ENCODE data around the gene KCNIP3. TPM values are rescaled to one million over a fixed set of nuclear protein-coding genes. Genes with fewer than 3 reads are reported as not detected.

KCNIP3 gene
- total RNA-seq, 2 experiments from 2014 or later: not detected

DNA sequence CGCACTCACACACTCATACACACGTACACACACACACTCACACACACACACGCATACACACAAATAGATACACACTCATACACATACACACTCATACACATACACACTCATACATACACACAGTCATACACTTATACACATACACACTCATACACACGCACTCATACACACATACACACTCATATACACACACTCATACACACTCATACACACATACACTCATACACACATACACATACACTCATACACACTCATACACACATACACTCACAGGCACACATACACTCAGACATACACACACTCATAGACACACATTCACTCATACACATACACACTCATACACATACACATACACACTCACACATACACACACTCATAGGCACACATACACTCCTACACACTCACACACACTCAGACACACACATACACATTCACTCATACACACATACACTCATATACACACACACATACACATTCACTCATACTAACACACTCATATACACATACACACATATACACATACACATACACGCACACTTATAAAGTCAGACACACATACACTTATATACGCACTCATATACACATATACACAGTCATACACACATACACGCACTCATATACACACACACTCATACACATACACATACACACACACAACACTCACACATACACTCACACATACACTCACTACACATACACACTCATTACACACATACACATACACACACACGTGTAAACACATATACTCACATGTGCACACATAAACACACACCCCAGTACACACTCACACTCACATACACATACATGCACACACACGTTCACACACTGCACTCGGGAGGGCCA, 28.7 kb downstream of the KCNIP3 start:
- POLR2A ChIA-PET: no interaction called here
- CTCF ChIA-PET: no interaction called here

DNA sequence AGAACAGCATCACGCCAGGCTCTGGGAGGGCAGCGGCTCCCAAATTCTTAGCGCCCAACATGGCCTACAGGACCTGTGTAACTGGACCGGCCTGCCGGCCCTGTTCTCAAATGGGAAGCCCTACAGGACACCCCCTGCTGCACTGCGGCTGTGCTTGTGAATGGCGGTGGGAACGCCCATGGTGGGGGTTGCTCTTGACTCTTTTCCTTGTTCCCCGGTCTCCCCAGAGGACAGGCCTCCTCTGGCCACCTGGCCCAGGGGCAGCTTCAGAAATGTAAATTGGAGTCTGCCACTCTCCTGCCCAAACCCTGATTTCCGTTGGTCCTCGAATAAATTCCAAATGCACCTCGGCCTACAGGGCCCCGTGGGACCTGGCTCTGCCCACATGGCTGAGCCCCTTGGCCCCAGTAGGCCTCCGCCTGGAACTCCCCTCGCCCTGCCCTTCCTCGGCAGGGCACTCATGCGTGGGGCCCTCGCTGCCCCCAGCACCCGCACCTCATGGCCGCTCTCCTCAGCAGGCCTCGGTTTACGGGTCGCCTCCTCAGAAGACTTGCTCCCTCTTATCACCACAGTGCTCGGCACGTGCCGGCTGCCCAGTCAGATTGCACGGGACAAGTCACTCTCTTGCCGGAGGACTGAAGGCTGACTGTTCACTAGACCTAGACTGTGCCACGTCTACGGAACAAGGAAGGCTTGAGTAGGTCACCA, 29.4 kb downstream of the KCNIP3 start:
- ChIA-PET POLR2A (no interaction called here), CTCF (no interaction called here)

DNA sequence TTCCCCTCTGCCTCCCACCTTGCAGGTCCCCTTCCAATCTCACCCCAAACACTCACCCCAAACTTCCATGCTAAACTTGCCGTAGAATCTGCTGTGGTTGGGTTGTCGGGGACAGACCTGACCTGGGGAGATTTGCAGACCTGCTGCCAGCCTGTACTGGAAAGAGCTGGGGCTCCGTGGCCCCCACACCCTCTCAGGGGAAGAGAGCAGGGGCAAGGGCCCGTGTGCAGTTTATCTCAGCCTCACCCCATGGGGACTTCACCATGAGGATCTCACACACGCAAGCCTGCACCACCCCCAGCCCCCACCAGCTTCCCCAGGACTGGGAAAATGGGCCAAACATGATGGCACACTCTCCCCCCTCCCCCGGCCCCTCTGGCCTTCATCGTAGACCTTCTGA, 30.7 kb downstream of the KCNIP3 start:
- POLR2A ChIA-PET: no interaction called here
- CTCF ChIA-PET: no interaction called here

DNA sequence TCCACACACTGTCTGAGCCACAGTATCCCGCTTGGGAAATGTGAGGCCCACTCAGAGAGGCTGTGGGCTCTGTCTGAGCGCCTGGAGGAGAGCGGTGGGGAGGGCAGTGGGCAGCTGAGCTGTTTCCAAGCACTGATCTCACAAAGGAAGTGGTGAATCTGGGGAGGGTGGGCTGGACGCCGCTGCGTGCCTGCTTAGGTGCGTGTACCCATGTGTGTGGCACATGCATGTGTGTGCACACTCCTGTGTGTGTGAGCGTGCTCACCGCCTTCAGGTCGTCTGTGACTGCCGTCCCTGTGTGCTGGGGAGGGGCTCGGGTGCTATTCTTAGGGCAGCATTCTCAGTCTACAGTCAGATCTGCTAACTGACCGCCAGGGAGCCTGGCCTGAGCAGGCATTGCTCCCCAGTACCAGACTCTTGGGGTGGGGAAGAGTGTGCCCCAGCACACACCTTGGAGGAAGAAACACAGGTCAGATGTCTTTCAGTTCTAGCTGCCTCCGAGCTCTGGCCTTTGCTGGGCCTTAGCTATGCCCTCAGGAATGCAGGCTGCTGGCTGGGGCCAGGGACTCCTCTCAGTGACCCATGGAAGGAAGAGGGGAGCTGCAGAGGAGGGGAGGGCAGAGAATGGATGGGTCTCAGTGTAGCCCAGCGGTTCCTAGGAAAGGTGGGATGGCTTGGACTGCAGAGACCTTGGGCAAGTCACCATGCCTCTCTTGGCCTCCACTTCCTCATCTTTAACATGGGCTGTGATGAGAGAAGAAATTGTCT, 31.4 kb downstream of the KCNIP3 start:
- ChIA-PET POLR2A (no interaction called here), CTCF (no interaction called here)

DNA sequence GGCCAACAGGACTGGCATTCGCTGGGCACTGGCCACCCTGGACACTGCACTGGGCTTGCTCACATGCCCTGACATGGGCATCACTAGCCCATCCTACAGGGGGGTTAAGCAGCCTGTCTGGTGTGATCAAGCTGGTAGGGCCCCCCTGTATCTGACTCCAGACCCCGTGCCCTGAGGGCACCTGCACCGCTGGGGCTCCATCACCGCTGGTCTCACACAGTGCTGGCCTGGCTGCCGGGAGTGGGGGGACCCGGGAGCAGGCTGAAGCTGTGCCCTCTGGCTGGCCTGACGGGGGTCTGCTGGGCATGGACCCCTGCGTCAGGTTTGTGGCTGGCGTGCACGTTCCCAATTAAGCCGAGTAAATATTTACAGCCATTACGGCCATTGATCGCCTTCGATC, 32.3 kb downstream of the KCNIP3 start:
- POLR2A ChIA-PET: interaction anchor here (0.7 kb wide), 1 partner anchor 343 kb away, joined by 3 read pairs; no protein-coding TSS in a partner anchor
- CTCF ChIA-PET: no interaction called here

DNA sequence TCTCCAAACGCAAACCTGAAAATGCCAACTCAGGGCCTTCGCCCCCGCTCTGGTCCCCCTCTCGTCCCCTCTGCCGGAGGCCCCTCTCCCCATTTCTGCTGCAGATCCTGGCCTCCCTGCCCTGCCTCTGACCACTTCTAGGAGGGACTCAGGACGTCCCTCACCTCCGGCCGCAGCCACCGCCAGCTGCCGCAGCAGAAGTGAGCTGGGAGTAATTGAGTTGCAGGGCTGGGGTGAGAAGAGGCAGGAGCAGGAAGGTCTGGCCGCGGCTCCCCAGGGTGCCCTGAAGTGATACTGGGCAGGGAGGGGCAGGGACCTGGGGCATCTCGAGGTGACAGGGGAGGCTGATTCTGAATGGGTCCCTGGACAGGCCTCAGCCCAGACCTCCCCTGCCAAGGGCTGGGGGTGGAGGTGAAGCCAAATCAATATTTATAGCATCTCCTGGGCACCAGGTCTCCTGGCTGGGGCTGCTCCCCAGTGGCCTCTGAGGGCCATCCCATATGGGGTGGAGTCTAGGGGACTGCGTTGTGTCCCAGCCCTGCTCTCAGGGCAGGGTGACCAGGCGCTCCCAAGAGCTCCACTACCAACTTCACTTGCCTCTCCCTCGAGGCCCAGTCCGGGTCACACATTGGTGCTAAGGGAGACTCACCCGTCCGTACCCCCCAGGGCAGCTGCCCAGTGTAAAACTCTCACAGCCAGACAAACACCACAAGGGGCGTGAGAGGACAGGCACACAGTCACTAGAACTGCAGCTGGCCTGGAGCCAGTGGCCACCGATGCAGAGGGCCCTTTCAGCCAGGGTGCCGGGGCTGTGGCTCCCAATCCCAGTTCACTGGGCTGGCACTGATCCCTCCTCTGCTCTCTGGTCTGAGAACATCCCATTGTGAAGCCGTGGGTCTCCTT, 33.0 kb downstream of the KCNIP3 start:
- ChIA-PET POLR2A (interaction anchor here (0.7 kb wide), 1 partner anchor 344 kb away, joined by 3 read pairs; no protein-coding TSS in a partner anchor), CTCF (no interaction called here)

DNA sequence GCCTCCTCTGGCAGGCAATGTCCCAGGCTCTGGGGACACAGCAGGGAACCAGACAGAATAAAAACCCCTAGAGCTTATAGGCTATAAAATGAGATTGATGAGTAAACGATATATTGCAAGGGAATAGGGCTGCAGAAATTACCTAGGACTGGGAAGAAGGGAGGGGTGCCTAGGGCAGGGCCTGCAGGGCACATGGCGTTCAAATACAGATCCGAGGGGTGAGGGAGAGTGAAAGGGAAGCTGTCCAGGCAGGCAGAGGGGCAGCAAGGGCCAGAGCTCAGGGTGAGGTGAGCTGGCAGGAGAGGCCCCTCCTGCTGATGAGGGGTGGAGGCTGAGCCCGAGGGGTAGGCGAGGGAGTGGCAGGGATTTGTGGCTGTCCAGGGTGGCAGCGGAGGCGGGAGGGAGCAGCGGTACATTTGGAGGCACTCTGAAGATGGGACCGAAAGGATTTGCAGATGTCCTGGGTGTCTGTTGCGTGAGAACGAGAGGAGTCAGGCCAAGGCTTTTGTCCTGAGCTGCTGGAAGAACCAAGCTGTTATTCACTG, 33.7 kb downstream of the KCNIP3 start:
- ChIA-PET POLR2A (no interaction called here), CTCF (no interaction called here)

DNA sequence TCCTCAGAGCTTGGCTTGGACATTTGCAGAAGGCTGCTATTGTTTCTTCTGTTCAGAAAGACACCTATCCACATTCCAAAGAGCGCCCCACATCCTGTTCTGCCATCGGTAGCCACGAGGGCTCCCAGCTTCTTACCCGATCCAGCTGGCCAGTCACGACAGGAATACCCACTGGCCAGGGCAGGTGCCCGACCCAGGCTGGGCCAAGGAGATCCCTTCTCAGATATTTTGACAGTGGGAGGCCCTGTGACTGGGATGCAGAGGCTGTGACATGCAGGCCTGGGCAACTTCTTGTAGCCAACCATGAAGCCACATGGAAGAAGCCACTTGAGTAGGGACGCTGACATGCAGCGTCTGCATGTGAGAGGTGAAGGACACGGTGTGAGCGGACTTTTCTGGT, 34.5 kb downstream of the KCNIP3 start:
- ChIA-PET CTCF (no interaction called here), POLR2A (no interaction called here)

DNA sequence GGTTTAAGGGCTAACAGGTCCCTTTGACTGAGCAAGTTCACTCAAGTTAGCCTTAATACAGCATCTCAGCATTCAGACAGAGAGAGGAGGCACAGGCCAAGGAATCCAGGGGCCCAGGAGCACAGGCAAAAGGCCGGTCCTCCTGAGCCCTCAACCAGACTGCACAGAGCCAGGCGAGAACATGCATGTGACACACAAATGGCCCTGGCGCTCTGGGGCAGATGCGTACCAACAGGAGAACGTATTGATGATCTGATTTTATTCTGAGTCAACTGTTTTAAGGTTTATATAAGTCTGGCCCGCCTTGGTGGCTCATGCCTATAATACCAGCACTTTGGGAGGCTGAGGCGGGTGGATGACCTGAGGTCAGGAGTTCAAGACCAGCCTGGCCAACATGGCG, 34.9 kb downstream of the KCNIP3 start:
- POLR2A ChIA-PET: no interaction called here
- CTCF ChIA-PET: no interaction called here

DNA sequence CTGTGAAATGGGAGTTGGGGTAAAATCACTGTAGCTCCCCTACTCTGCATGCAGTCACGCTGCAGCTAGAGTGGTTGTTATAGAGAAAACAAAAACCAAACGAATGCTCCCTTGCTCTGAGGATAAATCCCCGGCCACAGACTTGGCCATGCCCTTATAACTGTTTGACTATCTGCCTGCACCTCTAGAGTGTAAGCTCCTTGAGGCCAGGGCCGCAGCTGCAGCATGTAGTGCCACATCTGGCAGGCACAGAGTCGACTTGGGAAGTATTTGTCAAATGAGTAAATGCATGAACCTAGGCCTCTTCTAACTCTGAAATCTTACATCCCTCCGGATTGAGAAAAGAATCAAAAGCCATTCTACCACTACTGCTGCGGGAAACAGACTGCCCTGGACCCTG, 35.9 kb downstream of the KCNIP3 start:
- CTCF ChIA-PET: no interaction called here
- POLR2A ChIA-PET: no interaction called here

DNA sequence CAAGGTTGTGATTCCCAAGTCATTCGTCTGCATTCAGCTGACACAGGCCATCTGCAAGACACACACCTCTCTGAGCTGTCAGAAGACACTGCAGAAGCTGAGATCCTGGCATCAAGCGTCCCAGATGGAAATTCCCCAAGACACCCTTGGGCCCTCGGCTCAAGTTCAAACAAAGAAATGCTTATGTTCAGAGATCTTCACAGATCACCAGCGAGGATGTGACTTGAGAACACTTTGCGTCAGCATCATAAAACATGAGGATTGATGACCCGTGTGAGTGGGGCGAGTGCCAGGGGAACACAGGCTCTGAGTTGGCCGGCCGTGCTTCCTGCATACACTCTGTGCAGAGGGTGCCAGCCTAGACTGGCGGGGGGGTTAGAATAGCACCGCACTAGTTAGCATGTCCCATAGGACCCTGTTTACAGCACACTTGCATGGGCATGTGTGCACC, 36.8 kb downstream of the KCNIP3 start:
- ChIA-PET POLR2A (no interaction called here), CTCF (no interaction called here)

DNA sequence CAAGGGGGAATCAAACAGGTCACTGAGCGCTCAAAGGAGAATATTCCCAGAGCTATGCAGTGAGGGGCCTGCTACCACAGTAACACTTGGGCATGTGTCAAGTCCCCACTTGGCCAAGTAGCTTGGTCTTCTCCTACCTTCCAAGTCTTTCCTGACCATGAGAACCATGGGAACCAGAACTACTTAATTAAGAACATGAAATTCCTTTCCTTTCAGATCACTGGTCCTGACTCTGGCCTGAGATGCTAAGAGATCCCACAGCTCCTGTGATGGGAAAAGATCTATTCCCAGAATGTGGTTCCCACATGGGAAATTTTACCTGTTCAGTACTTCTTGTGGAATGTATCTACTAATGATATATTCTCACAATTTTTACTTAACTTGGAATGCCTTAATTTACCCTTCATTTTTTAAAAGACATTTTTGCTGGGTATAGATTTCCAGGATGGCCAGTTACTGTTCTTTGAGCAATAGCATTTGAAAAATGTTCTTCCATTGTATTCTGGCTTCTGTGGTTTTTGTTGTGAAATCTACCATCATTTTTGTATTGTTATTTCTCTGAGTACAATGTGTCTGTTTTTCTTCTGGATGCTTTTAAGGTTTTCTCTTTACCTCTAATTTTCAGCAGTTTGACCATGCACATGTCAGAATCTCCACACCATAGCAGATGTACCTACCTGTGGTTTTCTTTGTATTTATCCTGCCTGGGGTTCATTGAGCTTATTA, 37.9 kb downstream of the KCNIP3 start:
- POLR2A ChIA-PET: no interaction called here
- CTCF ChIA-PET: no interaction called here

DNA sequence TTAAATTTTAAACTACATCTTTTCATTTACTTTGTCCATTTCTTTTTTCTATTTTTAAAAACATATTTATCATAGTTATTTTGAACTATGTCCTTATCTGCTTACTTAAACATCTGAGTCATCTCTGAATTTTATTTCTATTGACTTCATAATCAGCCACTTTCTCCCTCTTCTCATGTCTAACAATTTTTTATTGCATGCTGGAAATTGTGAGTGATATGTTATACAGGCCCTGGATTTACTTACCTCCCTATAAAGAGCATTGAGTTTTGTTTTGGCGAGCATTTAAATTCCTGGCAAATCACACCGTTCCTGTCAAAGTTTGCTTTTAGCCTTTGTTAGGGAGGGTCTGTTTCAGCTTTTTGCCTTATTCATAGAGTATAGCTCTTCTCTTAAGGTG, 39.3 kb downstream of the KCNIP3 start:
- CTCF ChIA-PET: no interaction called here
- POLR2A ChIA-PET: no interaction called here

DNA sequence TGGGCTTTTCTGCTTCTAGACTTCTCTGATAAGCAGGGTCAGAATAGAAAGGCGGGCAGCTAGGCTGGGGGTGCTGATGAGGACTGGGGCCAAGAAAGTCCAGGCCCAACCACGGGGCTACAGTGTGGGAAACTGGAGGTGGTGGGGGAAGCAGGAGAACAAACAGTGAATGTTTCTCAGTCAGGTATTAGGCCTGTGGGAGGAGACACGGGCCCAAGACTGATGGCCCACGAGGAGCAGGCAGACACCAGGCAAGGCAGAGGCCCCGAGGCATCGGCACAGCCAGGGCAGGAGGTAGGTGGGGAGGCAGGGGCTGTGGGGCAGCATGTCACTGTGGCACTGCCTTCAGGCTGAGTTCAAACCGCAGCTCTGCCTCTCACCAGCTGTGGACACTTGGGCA, 40.7 kb downstream of the KCNIP3 start:
- POLR2A ChIA-PET: no interaction called here
- CTCF ChIA-PET: no interaction called here

DNA sequence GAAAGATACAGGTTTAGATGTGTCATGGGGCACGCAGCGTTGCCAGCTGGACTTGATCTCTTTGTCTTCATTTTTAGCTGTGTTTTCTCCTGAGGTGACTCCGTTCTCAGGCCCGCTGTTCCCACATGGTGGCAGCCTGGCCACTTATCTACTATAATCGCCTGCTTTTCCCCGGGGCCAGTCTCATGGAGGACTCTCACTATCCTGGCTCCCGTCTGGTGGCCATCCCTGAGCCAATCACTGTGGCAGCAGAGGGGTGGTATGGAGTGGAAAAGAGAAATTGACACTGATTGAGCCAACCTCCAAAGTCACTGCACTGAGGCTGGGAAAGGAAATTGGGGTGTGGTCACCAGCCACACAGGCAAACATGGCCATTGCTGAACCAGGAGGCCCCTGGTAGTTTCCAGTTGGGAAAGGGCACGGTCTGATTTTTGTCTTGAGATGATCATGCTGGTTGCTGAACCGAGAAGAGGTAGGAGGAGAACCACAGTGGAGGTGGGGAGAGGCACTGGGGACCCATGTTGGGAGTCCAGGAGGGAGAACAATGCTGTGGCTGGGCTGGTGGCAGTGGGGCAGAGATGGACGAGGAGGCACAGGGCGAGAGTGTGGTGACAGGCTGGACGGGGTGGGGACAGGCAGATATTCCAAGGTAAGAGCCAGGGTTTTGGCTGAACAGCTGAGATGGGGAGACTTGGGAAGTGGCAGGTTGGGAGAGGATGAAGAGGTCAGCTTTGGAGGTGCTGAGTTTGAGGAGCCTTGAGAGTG, 45.6 kb downstream of the KCNIP3 start:
- CTCF ChIA-PET: no interaction called here
- POLR2A ChIA-PET: no interaction called here

DNA sequence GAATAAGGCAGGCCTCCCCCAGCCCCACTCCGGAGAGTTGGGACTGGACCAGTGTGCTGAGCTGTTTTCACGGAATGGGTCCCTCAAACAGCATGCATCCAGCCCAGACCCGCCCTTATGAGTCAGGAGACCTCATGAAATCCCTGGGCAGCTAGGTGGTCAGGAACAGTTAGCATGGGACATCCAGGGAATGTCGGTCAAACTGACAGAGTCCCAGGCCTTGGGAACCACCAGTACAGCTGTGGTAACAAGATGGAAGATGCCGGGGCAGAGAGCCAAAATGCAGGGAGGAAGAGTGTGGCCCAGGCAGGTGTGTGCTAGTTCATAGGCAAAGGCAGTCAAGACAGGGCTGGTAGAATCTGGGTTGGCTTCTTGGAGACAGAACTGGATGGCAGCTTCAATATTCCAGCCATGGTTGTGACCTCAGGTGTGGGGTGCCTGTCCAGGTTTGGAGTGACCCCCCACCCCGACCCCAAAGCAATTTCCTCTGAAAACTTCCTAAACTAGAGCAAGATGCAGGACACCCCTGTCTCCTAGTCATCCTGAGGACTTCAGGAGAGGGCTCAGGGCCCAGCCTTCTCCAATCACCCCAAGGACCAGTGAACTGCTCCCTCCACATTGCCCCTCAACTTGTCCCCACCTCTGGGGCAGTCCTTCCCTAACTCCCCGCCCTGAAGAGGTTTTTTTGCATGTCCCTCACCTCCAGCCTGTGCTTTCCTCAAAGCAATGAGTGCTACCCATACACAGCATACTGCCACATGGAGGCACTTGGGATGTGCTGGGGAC, 46.5 kb downstream of the KCNIP3 start:
- ChIA-PET POLR2A (no interaction called here), CTCF (no interaction called here)

DNA sequence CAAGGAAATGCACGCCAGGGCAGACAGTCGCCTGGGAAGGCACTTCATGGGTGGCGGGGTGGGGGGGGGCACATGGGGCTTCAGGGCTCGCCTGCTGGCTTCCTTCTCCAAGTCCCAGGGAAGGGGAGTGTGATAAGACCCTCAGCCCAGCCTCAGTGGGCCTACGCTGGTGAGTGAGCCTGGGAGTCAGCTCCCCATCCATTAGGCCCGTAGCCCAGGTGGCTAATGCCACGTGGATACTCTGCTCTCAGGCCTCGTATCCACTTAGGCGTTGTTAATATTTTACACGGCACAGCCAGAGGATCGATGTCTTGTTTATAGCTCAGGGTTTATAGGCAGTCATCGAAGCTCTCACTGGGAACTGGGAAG, 47.1 kb downstream of the KCNIP3 start:
- POLR2A ChIA-PET: no interaction called here
- CTCF ChIA-PET: no interaction called here

All from activated CD8-positive, alpha-beta memory T cell treated with anti-CD3 and anti-CD28 coated beads for 36 hours (primary cell).